Ishikawa (cell line): ENCODE data around the gene C19orf44.

Experiments
- CEBPB ChIP-seq: IDR thresholded peaks from 2 replicates; pipeline ENCODE4 v1.6.1; 2012
- CREB1 ChIP-seq: IDR thresholded peaks from 2 replicates; pipeline ENCODE4 v1.6.1; 2012; ENCODE audit warnings: low read depth
- EGR1 ChIP-seq: IDR thresholded peaks from 2 replicates; pipeline ENCODE4 v1.6.1; 2012
- EP300 ChIP-seq: IDR thresholded peaks from 2 replicates; pipeline ENCODE4 v1.6.1; 2012; ENCODE audit warnings: borderline replicate concordance
- FOXM1 ChIP-seq: IDR thresholded peaks from 2 replicates; pipeline ENCODE4 v1.6.1; 2012; ENCODE audit warnings: low read depth, borderline replicate concordance
- NFIC ChIP-seq: IDR thresholded peaks from 2 replicates; pipeline ENCODE4 v1.6.1; 2012
- RAD21 ChIP-seq: IDR thresholded peaks from 2 replicates; pipeline ENCODE4 v1.6.1; 2012; ENCODE audit warnings: low read depth
- TAF1 ChIP-seq: IDR thresholded peaks from 2 replicates; pipeline ENCODE4 v1.6.1; 2012; ENCODE audit warnings: low read depth, mild to moderate bottlenecking
- TCF12 ChIP-seq: IDR thresholded peaks from 2 replicates; pipeline ENCODE4 v1.6.1; 2012; ENCODE audit warnings: low read depth
- TEAD4 ChIP-seq: IDR thresholded peaks from 2 replicates; pipeline ENCODE4 v1.6.1; 2012
- YY1 ChIP-seq: IDR thresholded peaks from 2 replicates; pipeline ENCODE4 v1.6.1; 2012; ENCODE audit warnings: low read depth
- ZBTB7A ChIP-seq: IDR thresholded peaks from 2 replicates; pipeline ENCODE4 v1.6.1; 2012; ENCODE audit warnings: low read depth
- TF ChIP-seq, protein P1 (sequence below): IDR thresholded peaks from 2 replicates; pipeline ENCODE4 v1.6.1; 2012
- TF ChIP-seq, protein P2 (sequence below): IDR thresholded peaks from 2 replicates; pipeline ENCODE4 v1.6.1; 2012
- TF ChIP-seq, protein P3 (sequence below): IDR thresholded peaks from 2 replicates; pipeline ENCODE4 v1.6.1; 2012; ENCODE audit warnings: low read depth, mild to moderate bottlenecking

C19orf44 gene

GRCh38 chr19:16535381-16535780, 39.2 kb downstream of the C19orf44 start:
- TF ChIP-seq ZBTB7A (no peak), CREB1 (no peak), RAD21 (no peak), EP300 (no peak), EGR1 (no peak), CEBPB (no peak), NFIC (no peak), FOXM1 (no peak), YY1 (no peak), TCF12 (no peak), TEAD4 (no peak), TAF1 (no peak)
- TF ChIP-seq, protein P1, sequence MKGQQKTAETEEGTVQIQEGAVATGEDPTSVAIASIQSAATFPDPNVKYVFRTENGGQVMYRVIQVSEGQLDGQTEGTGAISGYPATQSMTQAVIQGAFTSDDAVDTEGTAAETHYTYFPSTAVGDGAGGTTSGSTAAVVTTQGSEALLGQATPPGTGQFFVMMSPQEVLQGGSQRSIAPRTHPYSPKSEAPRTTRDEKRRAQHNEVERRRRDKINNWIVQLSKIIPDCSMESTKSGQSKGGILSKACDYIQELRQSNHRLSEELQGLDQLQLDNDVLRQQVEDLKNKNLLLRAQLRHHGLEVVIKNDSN = no peak
- TF ChIP-seq, protein P2, sequence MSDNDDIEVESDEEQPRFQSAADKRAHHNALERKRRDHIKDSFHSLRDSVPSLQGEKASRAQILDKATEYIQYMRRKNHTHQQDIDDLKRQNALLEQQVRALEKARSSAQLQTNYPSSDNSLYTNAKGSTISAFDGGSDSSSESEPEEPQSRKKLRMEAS = no peak
- TF ChIP-seq, protein P3, sequence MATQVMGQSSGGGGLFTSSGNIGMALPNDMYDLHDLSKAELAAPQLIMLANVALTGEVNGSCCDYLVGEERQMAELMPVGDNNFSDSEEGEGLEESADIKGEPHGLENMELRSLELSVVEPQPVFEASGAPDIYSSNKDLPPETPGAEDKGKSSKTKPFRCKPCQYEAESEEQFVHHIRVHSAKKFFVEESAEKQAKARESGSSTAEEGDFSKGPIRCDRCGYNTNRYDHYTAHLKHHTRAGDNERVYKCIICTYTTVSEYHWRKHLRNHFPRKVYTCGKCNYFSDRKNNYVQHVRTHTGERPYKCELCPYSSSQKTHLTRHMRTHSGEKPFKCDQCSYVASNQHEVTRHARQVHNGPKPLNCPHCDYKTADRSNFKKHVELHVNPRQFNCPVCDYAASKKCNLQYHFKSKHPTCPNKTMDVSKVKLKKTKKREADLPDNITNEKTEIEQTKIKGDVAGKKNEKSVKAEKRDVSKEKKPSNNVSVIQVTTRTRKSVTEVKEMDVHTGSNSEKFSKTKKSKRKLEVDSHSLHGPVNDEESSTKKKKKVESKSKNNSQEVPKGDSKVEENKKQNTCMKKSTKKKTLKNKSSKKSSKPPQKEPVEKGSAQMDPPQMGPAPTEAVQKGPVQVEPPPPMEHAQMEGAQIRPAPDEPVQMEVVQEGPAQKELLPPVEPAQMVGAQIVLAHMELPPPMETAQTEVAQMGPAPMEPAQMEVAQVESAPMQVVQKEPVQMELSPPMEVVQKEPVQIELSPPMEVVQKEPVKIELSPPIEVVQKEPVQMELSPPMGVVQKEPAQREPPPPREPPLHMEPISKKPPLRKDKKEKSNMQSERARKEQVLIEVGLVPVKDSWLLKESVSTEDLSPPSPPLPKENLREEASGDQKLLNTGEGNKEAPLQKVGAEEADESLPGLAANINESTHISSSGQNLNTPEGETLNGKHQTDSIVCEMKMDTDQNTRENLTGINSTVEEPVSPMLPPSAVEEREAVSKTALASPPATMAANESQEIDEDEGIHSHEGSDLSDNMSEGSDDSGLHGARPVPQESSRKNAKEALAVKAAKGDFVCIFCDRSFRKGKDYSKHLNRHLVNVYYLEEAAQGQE = no peak

- no peak for TF ChIP-seq NFIC
- no peak for TF ChIP-seq CEBPB
- no peak for TF ChIP-seq TEAD4
- TF ChIP-seq, protein P1 = no peak
- TF ChIP-seq TAF1 = no peak
- TF ChIP-seq EP300 = no peak
- TF ChIP-seq, protein P2 = no peak
- TF ChIP-seq RAD21 = no peak
- TF ChIP-seq YY1 = no peak
- TF ChIP-seq TCF12 = no peak
- TF ChIP-seq CREB1 = no peak
- no peak for TF ChIP-seq ZBTB7A
- TF ChIP-seq FOXM1 = no peak
- TF ChIP-seq, protein P3 = no peak
- no peak for TF ChIP-seq EGR1
Measured at GRCh38 chr19:16536130-16536529, 39.9 kb downstream of the C19orf44 start.

GRCh38 chr19:16537111-16537510, 40.9 kb downstream of the C19orf44 start:
- TF ChIP-seq RAD21 (no peak), YY1 (no peak), FOXM1 (no peak), CEBPB (no peak), EGR1 (no peak), TAF1 (no peak), CREB1 (no peak), ZBTB7A (no peak), NFIC (no peak), EP300 (no peak), TEAD4 (no peak)
- TF ChIP-seq, protein P2 = no peak
- TF ChIP-seq, protein P3 = no peak
- TF ChIP-seq, protein P1 = no peak

- TF ChIP-seq YY1 (no peak), FOXM1 (no peak), CREB1 (no peak), TEAD4 (no peak), TCF12 (no peak), TAF1 (no peak), NFIC (no peak), RAD21 (no peak), CEBPB (no peak), ZBTB7A (no peak), EP300 (no peak)
- TF ChIP-seq, protein P3 = no peak
- TF ChIP-seq, protein P1 = no peak
- TF ChIP-seq, protein P2 = no peak
Measured at GRCh38 chr19:16540948-16541347, 44.8 kb downstream of the C19orf44 start.
